HG02870 (cell line): ENCODE measurements around the gene CDC20B.

Experiments used
- ATAC-seq: cut with Tn5 transposase; IDR thresholded peaks from one replicate; pipeline ENCODE4 v1.9.1; 2021; ENCODE audit warnings: mild to moderate bottlenecking, moderate library complexity; ENCODE audit not compliant: unreplicated experiment

The CDC20B gene

GRCh38 chr5:55172937-55173686 lies at the start of gene CDC20B:
Gene CDC20B, minus strand, starts transcription at chr5:55173177. Its CDS starts 177 bp downstream, at chr5:55173000.
- ATAC-seq, result peak; percentile 84

GRCh38 chr5:55222092-55222984 lies 49.4 kb upstream of the CDC20B start:
- no peak for ATAC-seq

- no peak for ATAC-seq
Observed at GRCh38 chr5:55220433-55221185, 47.6 kb upstream of the CDC20B start.

- ATAC-seq, result no peak
Observed at GRCh38 chr5:55219770-55220169, 46.8 kb upstream of the CDC20B start.

- ATAC-seq, result no peak
Observed at GRCh38 chr5:55218967-55219366, 46.0 kb upstream of the CDC20B start.

GRCh38 chr5:55211184-55211874 lies 38.4 kb upstream of the CDC20B start:
- ATAC-seq, result no peak

GRCh38 chr5:55205001-55205400 lies 32.0 kb upstream of the CDC20B start:
- ATAC-seq, result no peak

GRCh38 chr5:55191165-55191564 lies 18.2 kb upstream of the CDC20B start:
- ATAC-seq, result no peak

GRCh38 chr5:55188656-55189540 lies 15.9 kb upstream of the CDC20B start:
- no peak for ATAC-seq

GRCh38 chr5:55187370-55187769 lies 14.4 kb upstream of the CDC20B start:
- ATAC-seq, result no peak

- no peak for ATAC-seq
Observed at GRCh38 chr5:55180016-55180415, 7.0 kb upstream of the CDC20B start.

GRCh38 chr5:55177078-55177477 lies 4.1 kb upstream of the CDC20B start:
- ATAC-seq, result no peak

GRCh38 chr5:55176176-55176818 lies 3.3 kb upstream of the CDC20B start:
- no peak for ATAC-seq

GRCh38 chr5:55175781-55176175 lies 2.8 kb upstream of the CDC20B start:
- no peak for ATAC-seq

GRCh38 chr5:55173687-55174230 lies 782 bp upstream of the CDC20B start:
- ATAC-seq, result peak; percentile 2

- peak; percentile 53 for ATAC-seq
Observed at GRCh38 chr5:55172051-55172899, 702 bp downstream of the CDC20B start.

- no peak for ATAC-seq
Observed at GRCh38 chr5:55171471-55171870, 1.5 kb downstream of the CDC20B start.

GRCh38 chr5:55162666-55163065 lies 10.3 kb downstream of the CDC20B start:
- no peak for ATAC-seq
